H1 (cell line): ENCODE results near the gene MVP. TPM values are rescaled to one million over a fixed set of nuclear protein-coding genes. Genes with fewer than 3 reads are reported as not detected.
A peak's percentile ranks its signal among the peaks of the same experiment; 100 is the strongest.

Experiments used
- BRCA1 ChIP-seq: IDR thresholded peaks from 2 replicates; pipeline ENCODE4 v1.6.1; 2012; ENCODE audit warnings: low read depth, low read length, improper control_type of control experiment
- CBX8 ChIP-seq: fragments of 300-800, 300-1000 bp; sonication (generic); IDR thresholded peaks from 2 replicates; pipeline ENCODE4 v1.7.1; 2016; ENCODE audit warnings: low read depth, low read length, borderline replicate concordance
- CHD2 ChIP-seq: IDR thresholded peaks from 2 replicates; pipeline ENCODE4 v1.6.1; 2012; ENCODE audit warnings: low read length, improper control_type of control experiment
- CTBP2 ChIP-seq: IDR thresholded peaks from 2 replicates; pipeline ENCODE4 v1.7.0; 2011; ENCODE audit warnings: borderline replicate concordance, mild to moderate bottlenecking, moderate library complexity, mixed read lengths, low read length; ENCODE audit not compliant: insufficient read depth, insufficient read length
- E2F6 ChIP-seq: IDR thresholded peaks from 2 replicates; pipeline ENCODE4 v1.6.1; 2012; ENCODE audit warnings: inconsistent platforms
- EZH2 ChIP-seq: fragments of 200-600 bp; sonication (generic); IDR thresholded peaks from 2 replicates; pipeline ENCODE4 v1.7.1; 2012; ENCODE audit warnings: low read depth, mild to moderate bottlenecking, moderate library complexity, low read length, inconsistent platforms; ENCODE audit not compliant: severe bottlenecking
- HDAC6 ChIP-seq: IDR thresholded peaks from one replicate; pipeline ENCODE4 v1.7.1; 2012; ENCODE audit warnings: low read depth, mild to moderate bottlenecking, inconsistent platforms, low read length, moderate library complexity
- KDM1A ChIP-seq: fragments of 200-600, 300-600 bp; sonication (generic); IDR thresholded peaks from 2 replicates; pipeline ENCODE4 v1.7.1; 2016; ENCODE audit warnings: mild to moderate bottlenecking, low read length, borderline replicate concordance
- POLR2AphosphoS5 ChIP-seq: IDR thresholded peaks from 2 replicates; pipeline ENCODE4 v1.6.1; 2011; ENCODE audit warnings: low read depth, low read length
- POU5F1 ChIP-seq: IDR thresholded peaks from 2 replicates; pipeline ENCODE4 v1.6.1; 2011; ENCODE audit warnings: low read depth, mild to moderate bottlenecking, low read length, moderate library complexity
- RFX5 ChIP-seq: IDR thresholded peaks from 2 replicates; pipeline ENCODE4 v1.6.1; 2011; ENCODE audit warnings: low read depth, low read length, improper control_type of control experiment, borderline replicate concordance
- SAP30 ChIP-seq: fragments of 300-600 bp; sonication (generic); IDR thresholded peaks from 2 replicates; pipeline ENCODE4 v1.7.1; 2012; ENCODE audit warnings: low read length, moderate library complexity, mild to moderate bottlenecking, inconsistent platforms; ENCODE audit not compliant: insufficient read depth, insufficient replicate concordance
- SIRT6 ChIP-seq: IDR thresholded peaks from one replicate; pipeline ENCODE4 v1.7.1; 2012; ENCODE audit warnings: low read length, inconsistent platforms
- TCF12 ChIP-seq: IDR thresholded peaks from 2 replicates; pipeline ENCODE4 v1.6.1; 2011; ENCODE audit warnings: low read depth, mild to moderate bottlenecking, low read length
- TEAD4 ChIP-seq: IDR thresholded peaks from 2 replicates; pipeline ENCODE4 v1.6.1; 2012; ENCODE audit warnings: low read depth, low read length, inconsistent platforms, mixed read lengths
- polyA plus RNA-seq, 7 experiments: library from polyadenylated mRNA; depleted of rRNA in 3 of 7; stranded (reverse) in 5 of 7; unstranded in 2 of 7; fragments of >200 nt in 5 of 7; fragments of 200-250 nt in 2 of 7; gene quantifications; 1 replicate in 5 of 7; 2 replicates in 1 of 7; 4 replicates in 1 of 7; pipeline versions ENCODE4 v1.2.1 to v1.2.3, GENCODE V29; 2011 to 2013; ENCODE audit warnings: missing spikeins in 2 of 7, mixed read lengths in 2 of 7
- total RNA-seq: library from RNA; stranded (reverse); fragmentation: NEBNext Ultra II Directional; extraction: Animal tissue kit (Norgen Biotek cat#: 25700); gene quantifications from 2 replicates; pipeline ENCODE4 v1.2.1, GENCODE V29; 2021
- TF ChIP-seq, protein P1 (sequence below), 3 experiments: IDR thresholded peaks; 1 replicate in 2 of 3; 2 replicates in 1 of 3; pipeline versions ENCODE4 v1.5.1 to v1.6.1; 2011; ENCODE audit warnings: low read length in 3 of 3, mild to moderate bottlenecking in 3 of 3, inconsistent platforms in 2 of 3, low read depth in 1 of 3, moderate library complexity in 1 of 3; ENCODE audit not compliant: insufficient read depth in 1 of 3; ENCODE audit errors: control extremely low read depth in 1 of 3

Gene MVP
- total and polyA plus RNA-seq, 2 of the 8 experiments (the other 6 are each of a cell fraction or from before 2014, with no cell fraction given): 1.9 TPM

GRCh38 chr16:29805232-29806098, 14.8 kb upstream of the MVP start (continued):
- no peak for TF ChIP-seq BRCA1
- TF ChIP-seq E2F6: peak; percentile 44
- TF ChIP-seq TCF12: peak; percentile 74; the same call in 1 of the 2 replicates
- no peak for TF ChIP-seq HDAC6
- TF ChIP-seq EZH2: no peak
- TF ChIP-seq RFX5: no peak
- no peak for TF ChIP-seq POU5F1
- TF ChIP-seq SIRT6: no peak
- TF ChIP-seq SAP30: peak; percentile 48
- TF ChIP-seq, protein P1, sequence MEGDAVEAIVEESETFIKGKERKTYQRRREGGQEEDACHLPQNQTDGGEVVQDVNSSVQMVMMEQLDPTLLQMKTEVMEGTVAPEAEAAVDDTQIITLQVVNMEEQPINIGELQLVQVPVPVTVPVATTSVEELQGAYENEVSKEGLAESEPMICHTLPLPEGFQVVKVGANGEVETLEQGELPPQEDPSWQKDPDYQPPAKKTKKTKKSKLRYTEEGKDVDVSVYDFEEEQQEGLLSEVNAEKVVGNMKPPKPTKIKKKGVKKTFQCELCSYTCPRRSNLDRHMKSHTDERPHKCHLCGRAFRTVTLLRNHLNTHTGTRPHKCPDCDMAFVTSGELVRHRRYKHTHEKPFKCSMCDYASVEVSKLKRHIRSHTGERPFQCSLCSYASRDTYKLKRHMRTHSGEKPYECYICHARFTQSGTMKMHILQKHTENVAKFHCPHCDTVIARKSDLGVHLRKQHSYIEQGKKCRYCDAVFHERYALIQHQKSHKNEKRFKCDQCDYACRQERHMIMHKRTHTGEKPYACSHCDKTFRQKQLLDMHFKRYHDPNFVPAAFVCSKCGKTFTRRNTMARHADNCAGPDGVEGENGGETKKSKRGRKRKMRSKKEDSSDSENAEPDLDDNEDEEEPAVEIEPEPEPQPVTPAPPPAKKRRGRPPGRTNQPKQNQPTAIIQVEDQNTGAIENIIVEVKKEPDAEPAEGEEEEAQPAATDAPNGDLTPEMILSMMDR (IDR thresholded peaks at IDR 0.05; ENCODE audit: control extremely low read depth in 1 of 3, insufficient read depth in 1 of 3, low read depth in 1 of 3, low read length in 3 of 3): no peak
- TF ChIP-seq POLR2AphosphoS5: peak; percentile 91
- TF ChIP-seq TEAD4: peak; percentile 52; the same call in 1 of the 2 replicates
- peak; percentile 91 for TF ChIP-seq KDM1A
- TF ChIP-seq CTBP2: no peak
- TF ChIP-seq CHD2: peak; percentile 43; the same call in 1 of the 2 replicates
- TF ChIP-seq CBX8: no peak
